CD4-positive, alpha-beta T cell treated with Interleukin-6 for 4 hours (primary cell): ENCODE results near the gene VAV3.
"Not testable (repeated sequence)": the region's sequence is repeated elsewhere in the genome, so short reads cannot be mapped to it uniquely, and the experiment has no call there.

Experiments used
- DNase-seq: peaks from one replicate; pipeline ENCODE4 v3.0.0-alpha.2; 2020; ENCODE audit warnings: mixed read lengths

Gene VAV3

GRCh38 chr1:107720210-107720609 is 244.8 kb downstream of the VAV3 start:
- DNase-seq, result not testable (repeated sequence)

- DNase-seq, result no peak
These were observed 255.0 kb downstream of the VAV3 start for GRCh38 chr1:107710005-107710404.

GRCh38 chr1:107707111-107707510 is 257.9 kb downstream of the VAV3 start:
- DNase-seq, result no peak

DNA sequence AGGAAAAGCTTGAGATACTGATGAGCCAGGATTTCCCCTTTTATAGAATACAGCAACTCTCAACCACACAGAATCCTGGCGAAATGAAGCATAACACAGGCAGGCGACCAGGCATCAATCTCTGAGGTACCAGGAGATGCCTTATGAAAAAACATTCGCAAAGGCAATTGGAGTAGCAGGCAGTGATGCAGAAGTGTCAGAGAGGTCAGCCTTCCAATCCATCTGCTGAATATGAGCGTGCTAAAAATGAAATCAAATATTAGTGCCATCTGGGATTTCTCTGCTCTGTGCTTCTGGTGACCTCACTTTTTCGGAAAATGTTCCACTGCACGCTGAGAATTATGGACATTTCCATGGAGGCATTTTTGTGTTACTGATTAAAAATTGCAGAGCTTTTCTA is 258.8 kb downstream of the VAV3 start:
- no peak for DNase-seq

- no peak for DNase-seq
These were observed 260.1 kb downstream of the VAV3 start for GRCh38 chr1:107704911-107705310.

- DNase-seq, result no peak
These were observed 261.9 kb downstream of the VAV3 start for GRCh38 chr1:107702946-107703571.

- not testable (repeated sequence) for DNase-seq
These were observed 264.3 kb downstream of the VAV3 start for GRCh38 chr1:107700651-107701050.

- no peak for DNase-seq
These were observed 266.8 kb downstream of the VAV3 start for GRCh38 chr1:107698161-107698560.

DNA sequence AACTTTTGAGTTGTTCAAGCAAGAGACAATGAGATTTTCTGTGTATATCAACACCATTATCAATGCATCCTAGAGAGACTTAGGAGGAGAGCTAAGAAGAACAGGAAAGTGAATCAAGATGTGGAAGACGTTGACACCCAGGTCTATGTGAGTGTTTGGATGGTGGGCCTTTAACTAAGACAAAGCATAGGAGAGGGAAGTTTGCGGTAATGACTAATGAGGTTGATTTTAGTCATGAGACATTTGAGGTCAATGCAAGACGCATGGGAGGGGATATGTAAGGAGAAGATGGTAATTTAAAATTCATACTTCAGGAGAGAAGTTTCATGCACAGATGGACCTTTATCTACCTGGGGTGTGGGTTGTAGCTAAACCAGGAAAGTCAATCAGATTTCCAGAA is 269.6 kb downstream of the VAV3 start:
- no peak for DNase-seq

GRCh38 chr1:107692580-107693345 is 272.2 kb downstream of the VAV3 start:
- DNase-seq, result no peak

DNA sequence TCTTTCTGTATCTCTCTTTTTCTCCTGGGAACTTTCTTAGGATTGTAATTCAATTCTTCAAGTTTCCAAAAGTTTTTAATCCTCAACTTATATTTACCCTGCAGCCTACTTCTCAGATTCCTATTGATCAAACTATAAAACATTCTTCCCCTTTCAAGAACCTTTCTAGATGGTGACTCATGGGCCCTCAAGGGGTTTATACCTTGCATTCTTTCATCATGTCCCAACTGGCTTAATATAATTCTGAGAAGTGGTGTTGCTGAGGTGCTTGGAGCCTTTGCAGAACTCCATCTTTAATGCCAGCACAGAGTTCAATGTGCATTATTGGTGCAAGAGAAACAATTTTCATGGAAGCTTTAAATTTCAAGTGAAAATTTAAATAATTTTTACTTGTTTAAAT is 273.4 kb downstream of the VAV3 start:
- no peak for DNase-seq

DNA sequence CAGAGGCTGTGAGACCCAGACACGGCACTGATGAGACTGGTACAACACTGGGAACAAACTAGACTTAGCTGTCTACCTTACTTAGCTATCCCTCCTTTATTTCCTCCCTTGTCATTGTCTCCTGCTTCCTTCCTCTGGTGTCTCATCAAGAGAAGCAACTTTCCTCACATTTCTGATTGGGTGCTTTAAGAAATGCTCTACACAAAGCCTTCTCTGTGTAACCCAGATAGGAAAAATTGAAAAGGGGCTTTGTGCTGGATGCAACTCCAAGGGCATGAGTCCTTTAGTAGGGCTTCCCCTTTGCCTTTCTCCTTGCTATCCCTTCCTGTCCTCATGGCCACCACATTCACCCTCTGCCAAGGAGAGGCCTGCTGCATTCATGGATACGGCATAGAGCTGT is 274.5 kb downstream of the VAV3 start:
- DNase-seq, result no peak

GRCh38 chr1:107689733-107690132 is 275.2 kb downstream of the VAV3 start:
- DNase-seq, result no peak

- no peak for DNase-seq
These were observed 275.8 kb downstream of the VAV3 start for GRCh38 chr1:107689159-107689558.

GRCh38 chr1:107687849-107688753 is 276.9 kb downstream of the VAV3 start:
- DNase-seq, result no peak

- no peak for DNase-seq
These were observed 281.3 kb downstream of the VAV3 start for GRCh38 chr1:107683683-107684082.

GRCh38 chr1:107683191-107683657 is 281.8 kb downstream of the VAV3 start:
- DNase-seq, result no peak

- DNase-seq, result no peak
These were observed 282.5 kb downstream of the VAV3 start for GRCh38 chr1:107682467-107682866.

DNA sequence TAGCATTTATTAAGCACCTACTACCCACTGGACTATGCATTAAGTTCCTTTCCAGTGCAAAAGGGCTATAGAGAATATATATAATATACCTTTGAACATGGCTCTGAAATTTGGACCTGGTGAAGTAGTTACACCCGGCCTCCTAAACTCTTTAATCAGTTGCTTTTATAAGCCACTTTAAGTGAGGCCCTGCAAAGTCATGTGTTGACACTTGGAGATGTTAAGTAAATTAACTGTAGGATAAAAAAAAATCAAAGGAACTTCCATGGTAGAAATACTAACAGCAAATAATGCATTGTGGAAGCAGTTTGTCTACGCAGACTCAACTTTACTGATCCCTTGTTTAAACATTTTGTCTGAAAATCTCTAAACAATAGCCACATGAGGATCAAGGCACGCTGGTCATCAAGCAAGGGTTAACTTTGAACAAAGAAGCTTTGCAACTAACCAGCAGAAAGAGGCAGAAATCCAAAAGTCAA is 283.9 kb downstream of the VAV3 start:
- DNase-seq, result no peak

DNA sequence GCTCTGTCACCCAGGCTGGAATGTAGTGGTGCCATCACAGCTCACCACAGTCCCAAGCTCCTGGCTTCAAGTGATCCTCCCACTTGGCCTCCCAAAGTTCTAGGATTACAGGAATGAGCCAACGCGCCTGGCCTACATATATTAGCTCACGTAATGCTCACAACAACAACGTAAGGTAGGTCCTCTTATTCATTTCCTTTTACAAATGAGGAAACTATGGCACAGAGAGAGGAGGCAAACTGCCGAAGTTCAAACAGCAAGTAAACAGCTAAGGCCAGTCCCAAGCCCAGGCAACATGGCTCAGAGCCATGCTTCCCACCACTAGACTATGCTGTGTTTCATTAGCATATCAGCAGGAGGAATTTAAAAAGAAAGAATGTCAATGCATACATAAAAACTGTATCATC is 284.4 kb downstream of the VAV3 start:
- DNase-seq, result no peak

- no peak for DNase-seq
These were observed 285.5 kb downstream of the VAV3 start for GRCh38 chr1:107679411-107679953.

DNA sequence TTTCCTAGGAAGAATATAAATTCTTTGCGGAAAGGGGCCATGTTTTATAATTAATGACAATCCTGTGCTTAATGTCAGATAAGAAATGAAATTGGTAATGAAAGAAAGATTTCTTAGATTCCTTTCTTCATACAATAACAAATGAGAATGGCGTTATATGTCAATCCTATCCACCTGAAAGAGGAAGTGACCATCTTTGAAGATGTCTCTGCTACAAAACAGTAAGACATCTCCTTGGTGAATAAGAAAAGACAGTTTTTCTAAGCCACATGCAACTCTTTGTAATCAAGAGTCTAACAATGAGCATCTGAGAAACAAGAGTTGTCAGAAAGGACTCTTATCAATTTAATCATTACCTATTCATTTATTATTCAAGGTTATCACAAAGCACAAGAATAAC is 286.0 kb downstream of the VAV3 start:
- DNase-seq, result no peak

GRCh38 chr1:107677697-107678096 is 287.3 kb downstream of the VAV3 start:
- no peak for DNase-seq
